ENCODE data around the gene SLC35E1. TPM values are rescaled to one million over a fixed set of nuclear protein-coding genes. Genes with fewer than 3 reads are reported as not detected.

The SLC35E1 gene
- total RNA-seq, 1 experiment from 2014 or later = 49.1 TPM

DNA sequence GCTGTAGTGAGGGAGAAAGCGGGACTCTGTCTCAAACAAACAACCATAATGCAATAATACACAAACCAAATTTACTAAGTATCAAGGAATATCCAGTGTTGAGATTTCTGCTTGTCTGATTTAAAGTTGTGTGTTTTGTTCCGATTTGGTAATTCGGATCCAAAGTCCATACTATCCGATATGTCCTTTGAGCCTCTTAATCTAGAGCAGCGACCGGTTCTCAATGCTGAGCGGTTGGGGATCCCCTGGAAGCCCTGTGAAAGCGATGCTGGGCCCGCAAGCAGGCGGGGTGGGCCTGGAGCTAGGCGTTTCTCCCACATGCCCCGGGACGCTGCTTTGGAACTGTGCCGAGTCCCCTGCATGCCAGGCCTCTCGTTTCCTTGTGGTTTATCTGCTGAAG, 55.8 kb downstream of the SLC35E1 start:
- TF ChIP-seq EGR1 (IDR thresholded peaks at IDR 0.05; ENCODE audit: low read depth) (no peak), FOSL1 (IDR thresholded peaks at IDR 0.05; ENCODE audit: low read depth) (no peak), ZFX (IDR thresholded peaks at IDR 0.05) (no peak), ELF1 (IDR thresholded peaks at IDR 0.05; ENCODE audit: borderline replicate concordance, low read depth) (no peak), CEBPB (IDR thresholded peaks at IDR 0.05; ENCODE audit: low read depth) (no peak), JUND (IDR thresholded peaks at IDR 0.05) (no peak), SRF (IDR thresholded peaks at IDR 0.05; ENCODE audit: low read depth) (no peak), SP1 (IDR thresholded peaks at IDR 0.05; ENCODE audit: low read depth) (no peak), POLR2AphosphoS5 (IDR thresholded peaks at IDR 0.05; ENCODE audit: low read depth, low read length) (no peak), ZBTB33 (IDR thresholded peaks at IDR 0.05; ENCODE audit: extremely low read depth, insufficient replicate concordance, low read length) (no peak), RAD21 (IDR thresholded peaks at IDR 0.05; ENCODE audit: low read depth) (no peak)
- TF ChIP-seq, protein P1, sequence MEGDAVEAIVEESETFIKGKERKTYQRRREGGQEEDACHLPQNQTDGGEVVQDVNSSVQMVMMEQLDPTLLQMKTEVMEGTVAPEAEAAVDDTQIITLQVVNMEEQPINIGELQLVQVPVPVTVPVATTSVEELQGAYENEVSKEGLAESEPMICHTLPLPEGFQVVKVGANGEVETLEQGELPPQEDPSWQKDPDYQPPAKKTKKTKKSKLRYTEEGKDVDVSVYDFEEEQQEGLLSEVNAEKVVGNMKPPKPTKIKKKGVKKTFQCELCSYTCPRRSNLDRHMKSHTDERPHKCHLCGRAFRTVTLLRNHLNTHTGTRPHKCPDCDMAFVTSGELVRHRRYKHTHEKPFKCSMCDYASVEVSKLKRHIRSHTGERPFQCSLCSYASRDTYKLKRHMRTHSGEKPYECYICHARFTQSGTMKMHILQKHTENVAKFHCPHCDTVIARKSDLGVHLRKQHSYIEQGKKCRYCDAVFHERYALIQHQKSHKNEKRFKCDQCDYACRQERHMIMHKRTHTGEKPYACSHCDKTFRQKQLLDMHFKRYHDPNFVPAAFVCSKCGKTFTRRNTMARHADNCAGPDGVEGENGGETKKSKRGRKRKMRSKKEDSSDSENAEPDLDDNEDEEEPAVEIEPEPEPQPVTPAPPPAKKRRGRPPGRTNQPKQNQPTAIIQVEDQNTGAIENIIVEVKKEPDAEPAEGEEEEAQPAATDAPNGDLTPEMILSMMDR (IDR thresholded peaks at IDR 0.05 in 2 of 3, conservative IDR thresholded peaks at IDR 0.05 in 1 of 3; ENCODE audit: borderline replicate concordance in 1 of 3, insufficient read depth in 1 of 3, low read depth in 2 of 3, low read length in 2 of 3) = no peak
- TF ChIP-seq, protein P2, sequence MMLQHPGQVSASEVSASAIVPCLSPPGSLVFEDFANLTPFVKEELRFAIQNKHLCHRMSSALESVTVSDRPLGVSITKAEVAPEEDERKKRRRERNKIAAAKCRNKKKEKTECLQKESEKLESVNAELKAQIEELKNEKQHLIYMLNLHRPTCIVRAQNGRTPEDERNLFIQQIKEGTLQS (IDR thresholded peaks at IDR 0.05) = no peak
- ChIA-PET POLR2A (no interaction called here), RAD21 (ENCODE audit: low non-redundant PET in 1 of 2, low total read pairs in 2 of 2, uncharacterized antibody in 2 of 2, unreplicated experiment in 2 of 2) (no interaction called here), CTCF (no interaction called here)
- Histone ChIP-seq H3K27ac (ENCODE audit: low read depth, low read length) (no peak overlapping the region), H2AFZ (ENCODE audit: low read depth, low read length, poor library complexity, severe bottlenecking) (no peak overlapping the region), H3K36me3 (ENCODE audit: control insufficient read depth in 1 of 2, insufficient read depth in 2 of 2, low read length in 2 of 2) (peaks cover 24 to 39% of the 10 kb centered on the region in 2 experiments; a peak in 3 of 4 replicates), H3K79me2 (ENCODE audit: insufficient read depth, low read length) (no peaks in the 10 kb centered on the region), H3K27me3 (ENCODE audit: insufficient read depth, low read length) (no peaks in the 10 kb centered on the region), H4K20me1 (ENCODE audit: insufficient read depth) (no peaks in the 10 kb centered on the region), H3K4me2 (ENCODE audit: low read length) (no peak overlapping the region), H3K9me2 (ENCODE audit: insufficient read depth) (no peaks in the 10 kb centered on the region), H3K4me1 (ENCODE audit: control insufficient read depth in 1 of 2, insufficient read depth in 2 of 2, low read length in 2 of 2) (no peaks in the 10 kb centered on the region), H3K9me3 (ENCODE audit: control insufficient read depth in 1 of 2, insufficient read depth in 1 of 2, low read depth in 1 of 2, low read length in 2 of 2) (no peaks in the 10 kb centered on the region), H3K4me3 (replicated peaks in 1 of 2; ENCODE audit: low read depth in 1 of 2, low read length in 2 of 2) (no peak overlapping the region), H3K9ac (ENCODE audit: low read length) (no peak overlapping the region)
- ATAC-seq = no peak
- intact Hi-C loops (cut with micrococcal nuclease) = no loop called here
- no peak for DNase-seq (ENCODE audit: low read depth, low spot score)
- BruUV-seq (replicated peaks) = no TSS peak
